GM18520 (cell line): ENCODE measurements around the gene PRMT2.

Experiments
- ATAC-seq: cut with Tn5 transposase; IDR thresholded peaks from one replicate; pipeline ENCODE4 v1.9.1; 2021; ENCODE audit not compliant: unreplicated experiment

The PRMT2 gene

GRCh38 chr21:46639489-46640386 lies 4.3 kb downstream of the PRMT2 start:
- ATAC-seq, result no peak

- no peak for ATAC-seq
Measured at GRCh38 chr21:46641656-46642055, 6.2 kb downstream of the PRMT2 start.

- ATAC-seq, result no peak
Measured at GRCh38 chr21:46643379-46644177, 8.1 kb downstream of the PRMT2 start.

- no peak for ATAC-seq
Measured at GRCh38 chr21:46645840-46646239, 10.4 kb downstream of the PRMT2 start.

- ATAC-seq, result no peak
Measured at GRCh38 chr21:46646541-46647154, 11.2 kb downstream of the PRMT2 start.

- ATAC-seq, result no peak
Measured at GRCh38 chr21:46648539-46648938, 13.1 kb downstream of the PRMT2 start.

GRCh38 chr21:46649356-46649755 lies 13.9 kb downstream of the PRMT2 start:
- ATAC-seq, result no peak

- ATAC-seq, result no peak
Measured at GRCh38 chr21:46650476-46651098, 15.1 kb downstream of the PRMT2 start.

GRCh38 chr21:46651121-46651520 lies 15.6 kb downstream of the PRMT2 start:
- no peak for ATAC-seq

GRCh38 chr21:46655230-46655629 lies 19.8 kb downstream of the PRMT2 start:
- ATAC-seq, result no peak

- ATAC-seq, result no peak
Measured at GRCh38 chr21:46656820-46657219, 21.3 kb downstream of the PRMT2 start.

- no peak for ATAC-seq
Measured at GRCh38 chr21:46660505-46660904, 25.0 kb downstream of the PRMT2 start.

- ATAC-seq, result no peak
Measured at GRCh38 chr21:46661211-46661625, 25.7 kb downstream of the PRMT2 start.

GRCh38 chr21:46661642-46662366 lies 26.3 kb downstream of the PRMT2 start:
- no peak for ATAC-seq

- ATAC-seq, result no peak
Measured at GRCh38 chr21:46662367-46662654, 26.8 kb downstream of the PRMT2 start.

- no peak for ATAC-seq
Measured at GRCh38 chr21:46662765-46663500, 27.5 kb downstream of the PRMT2 start.

- ATAC-seq, result no peak
Measured at GRCh38 chr21:46663754-46664153, 28.3 kb downstream of the PRMT2 start.

GRCh38 chr21:46664316-46664995 lies 29.0 kb downstream of the PRMT2 start:
- no peak for ATAC-seq

- no peak for ATAC-seq
Measured at GRCh38 chr21:46665566-46665965, 30.1 kb downstream of the PRMT2 start.
